Colonic mucosa (tissue), 4 donors: ENCODE data around the gene SENP2. TPM values are rescaled to one million over a fixed set of nuclear protein-coding genes. Genes with fewer than 3 reads are reported as not detected.

Experiments
- DNase-seq: peaks from one replicate; pipeline ENCODE4 v3.0.0-alpha.2; 2020
- H3K27ac ChIP-seq: fragments of 200-600 bp; one replicate; pipeline ENCODE4 v1.8.0; 2021
- H3K27me3 ChIP-seq: fragments of 200-600 bp; one replicate; pipeline ENCODE4 v1.8.0; 2021
- H3K36me3 ChIP-seq: fragments of 200-600 bp; one replicate; pipeline ENCODE4 v1.8.0; 2021
- H3K4me1 ChIP-seq: fragments of 200-600 bp; one replicate; pipeline ENCODE4 v1.8.0; 2021; ENCODE audit warnings: mild to moderate bottlenecking
- H3K4me3 ChIP-seq: fragments of 200-600 bp; one replicate; pipeline ENCODE4 v1.8.0; 2021
- H3K9ac ChIP-seq, 2 donors: one replicate each; pipeline ENCODE4 v1.7.0; 2013; ENCODE audit warnings: control low read depth in 2 of 2, low read depth in 2 of 2, low read length in 2 of 2
- H3K9me3 ChIP-seq: fragments of 200-600 bp; one replicate; pipeline ENCODE4 v1.8.0; 2021
- CTCF ChIP-seq: fragments of 200-600 bp; IDR thresholded peaks from one replicate; pipeline ENCODE4 v1.8.0; 2022; ENCODE audit warnings: antibody characterized with exemption, mild to moderate bottlenecking
- intact Hi-C: fragments of 100-400 bp; cut with DNase I; formaldehyde crosslinking; loops from one replicate; pipeline ENCODE4 v1.14.1; 2022
- total RNA-seq, 2 donors: library from RNA; stranded (reverse); fragmentation: NEBNext Ultra II Directional in 1 of 2; extraction: Animal tissue kit (Norgen Biotek cat#: 25700) in 1 of 2; gene quantifications; one replicate each; pipeline ENCODE4 v1.2.1, GENCODE V29; 2021
- donor health status: healthy.
- donor health status: DM: no; HTN: no; CAD: no.
- donor health status: DM: no; HTN: no; CAD: no.

Gene SENP2
- total RNA-seq, 2 donors from 2014 or later, result 28.6 to 30.3 TPM

DNA sequence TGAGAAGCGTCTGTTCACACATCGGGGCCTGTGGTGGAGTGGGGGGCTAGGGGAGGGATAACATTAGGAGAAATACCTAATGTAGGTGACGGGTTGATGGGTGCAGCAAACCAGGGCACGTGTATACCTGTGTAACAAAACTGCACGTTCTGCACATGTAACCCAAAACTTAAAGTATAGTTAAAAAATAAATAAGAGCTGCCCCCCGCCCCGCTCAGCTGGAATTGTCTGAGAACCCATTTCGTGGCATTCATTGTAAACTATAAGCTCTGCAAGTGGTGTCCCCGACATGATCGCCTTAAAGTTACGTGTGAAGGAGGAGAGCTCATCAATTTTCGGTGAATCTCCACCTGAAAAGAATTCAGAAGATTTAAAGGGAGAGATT is 26.4 kb upstream of the SENP2 start:
- Histone ChIP-seq H3K4me3 (no peak overlapping the region), H3K9me3 (no peaks in the 10 kb centered on the region), H3K27me3 (no peaks in the 10 kb centered on the region), H3K4me1 (peaks cover 19% of the 10 kb centered on the region), H3K9ac (no peak overlapping the region), H3K27ac (no peak overlapping the region), H3K36me3 (no peaks in the 10 kb centered on the region)
- TF ChIP-seq CTCF, result no peak
- intact Hi-C loops, result no loop called here
- DNase-seq, result no peak

GRCh38 chr3:185560676-185561075 is 25.4 kb upstream of the SENP2 start:
- no peak for DNase-seq
- peaks cover 19% of the 10 kb centered on the region for H3K4me1 ChIP-seq
- no peaks in the 10 kb centered on the region for H3K27me3 ChIP-seq
- H3K9ac ChIP-seq, result peak overlapping the region in 1 of 2 donors; percentile 71
- no peaks in the 10 kb centered on the region for H3K36me3 ChIP-seq
- intact Hi-C loops, result no loop called here
- no peaks in the 10 kb centered on the region for H3K9me3 ChIP-seq
- H3K4me3 ChIP-seq, result no peak overlapping the region
- peak overlapping the region; percentile 72 for H3K27ac ChIP-seq
- TF ChIP-seq CTCF, result no peak

DNA sequence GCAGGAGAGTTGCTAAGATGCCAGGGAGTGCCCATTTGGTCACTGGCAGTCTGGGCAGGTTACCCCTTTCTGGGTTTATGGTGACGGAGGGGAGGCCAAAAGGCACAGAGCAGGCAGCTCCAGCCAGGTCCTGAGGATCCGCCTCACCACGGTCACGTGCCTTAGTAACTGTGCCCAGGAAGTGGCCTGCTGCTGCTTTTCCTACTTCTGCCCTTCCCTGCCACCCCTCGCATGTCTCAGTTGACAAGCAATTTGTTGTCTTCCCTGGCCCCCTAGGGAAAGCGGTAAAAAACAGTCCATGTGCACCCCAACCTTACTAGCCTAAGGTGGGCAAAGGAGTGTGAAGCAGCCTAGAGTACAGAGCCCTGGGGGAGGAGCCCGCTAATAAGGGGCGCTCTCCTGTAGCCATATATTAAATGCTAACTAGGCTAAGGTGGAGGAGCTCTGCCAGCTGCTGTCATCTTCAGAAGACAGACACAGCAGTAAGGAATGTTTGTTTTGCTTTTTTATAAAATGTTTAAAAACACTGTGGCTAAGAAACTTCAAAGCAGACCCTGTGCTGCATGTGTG is 24.6 kb upstream of the SENP2 start:
- H3K27me3 ChIP-seq, result no peaks in the 10 kb centered on the region
- peaks cover 15% of the 10 kb centered on the region for H3K4me1 ChIP-seq
- H3K27ac ChIP-seq, result peak overlapping the region; percentile 72
- intact Hi-C loops, result no loop called here
- peak; percentile 75 for DNase-seq
- H3K9ac ChIP-seq, result peak overlapping the region in 1 of 2 donors; percentile 71
- TF ChIP-seq CTCF, result no peak
- H3K9me3 ChIP-seq, result no peaks in the 10 kb centered on the region
- no peak overlapping the region for H3K4me3 ChIP-seq
- H3K36me3 ChIP-seq, result no peaks in the 10 kb centered on the region

- H3K4me1 ChIP-seq, result peaks cover 13% of the 10 kb centered on the region
- peak overlapping the region in 1 of 2 donors; percentile 71 for H3K9ac ChIP-seq
- peak overlapping the region; percentile 72 for H3K27ac ChIP-seq
- H3K27me3 ChIP-seq, result no peaks in the 10 kb centered on the region
- TF ChIP-seq CTCF, result no peak
- no peak for DNase-seq
- no peaks in the 10 kb centered on the region for H3K36me3 ChIP-seq
- H3K4me3 ChIP-seq, result no peak overlapping the region
- H3K9me3 ChIP-seq, result no peaks in the 10 kb centered on the region
- intact Hi-C loops, result no loop called here
These were observed 24.1 kb upstream of the SENP2 start for GRCh38 chr3:185561958-185562357.

DNA sequence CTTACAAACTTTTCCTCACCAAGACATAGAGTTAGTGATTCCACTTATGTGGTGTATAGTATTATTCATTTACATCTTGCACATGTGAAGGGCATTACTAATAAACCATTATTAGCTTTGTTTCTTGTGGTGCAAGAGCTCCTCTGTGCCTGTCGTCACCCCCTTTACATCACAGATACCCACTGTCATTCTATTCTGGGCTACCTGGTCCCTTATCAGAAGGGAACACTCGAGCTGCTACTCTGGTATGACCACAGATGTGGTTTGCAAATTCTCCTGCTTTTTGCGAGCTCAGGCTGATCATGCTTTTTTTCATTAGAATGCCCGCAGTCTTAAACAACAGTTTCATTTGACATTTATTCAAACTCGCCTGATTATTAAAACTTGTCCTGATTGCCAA is 13.9 kb upstream of the SENP2 start:
- TF ChIP-seq CTCF, result no peak
- Histone ChIP-seq H3K9me3 (no peaks in the 10 kb centered on the region), H3K4me3 (no peak overlapping the region), H3K4me1 (no peaks in the 10 kb centered on the region), H3K36me3 (no peaks in the 10 kb centered on the region), H3K27me3 (no peaks in the 10 kb centered on the region), H3K27ac (no peak overlapping the region), H3K9ac (no peak overlapping the region)
- intact Hi-C loops, result no loop called here
- no peak for DNase-seq
